ENCODE data around the gene STARD7.
"Not testable (repeated sequence)": the region's sequence is repeated elsewhere in the genome, so short reads cannot be mapped to it uniquely, and the experiment has no call there.

GRCh38 chr2:96221106-96221505 lies 12.5 kb upstream of the STARD7 start:
- TF ChIP-seq CTCF (conservative IDR thresholded peaks at IDR 0.05; ENCODE audit: low read length); EZH2phosphoT487 (IDR thresholded peaks at IDR 0.05; ENCODE audit: borderline replicate concordance): not testable (repeated sequence)

All from Loucy (cell line).